ENCODE data around the gene RAPGEF5. TPM values are rescaled to one million over a fixed set of nuclear protein-coding genes. Genes with fewer than 3 reads are reported as not detected.

RAPGEF5 gene
- total RNA-seq, 6 experiments from 2014 or later = 15.5 to 56.4 (median 27.1) TPM

DNA sequence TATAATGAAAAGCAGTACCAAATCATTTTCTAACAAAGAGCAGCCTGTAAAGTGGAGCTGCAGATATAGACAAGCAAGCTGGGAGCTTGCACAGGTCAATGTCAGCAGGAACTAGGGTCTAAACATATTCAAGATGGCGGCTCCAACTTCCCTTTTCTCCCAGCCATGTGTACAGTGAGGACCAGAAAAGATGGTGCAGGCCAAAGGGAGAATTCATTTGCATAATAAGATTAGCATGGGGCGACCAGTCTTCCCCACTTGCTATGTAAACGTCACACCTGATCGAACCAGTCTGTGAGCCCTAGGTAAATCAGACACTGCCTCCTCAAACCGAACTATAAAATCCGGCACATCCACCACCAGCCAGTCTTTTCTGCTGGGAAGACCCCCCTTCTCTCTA, 4.4 kb upstream of the RAPGEF5 start:
- Histone ChIP-seq H3K9me3 (no peaks in the 10 kb centered on the region), H3K4me3 (no peak overlapping the region), H3K27me3 (no peaks in the 10 kb centered on the region), H3K4me1 (peaks cover 0 to 28% (median 4%) of the 10 kb centered on the region in 4 donors), H3K36me3 (no peaks in the 10 kb centered on the region), H3K27ac (no peak overlapping the region)
- WGBS (ENCODE audit: insufficient coverage, low coverage, low lambda C conversion rate, missing lambda C conversion rate) = 56% methylated on average over 2 of the region's 6 CpGs
- ATAC-seq (no peak), DNase-seq (no peak)
- no peak for TF ChIP-seq POLR2A (IDR thresholded peaks at IDR 0.05)
- TF ChIP-seq, protein P1, sequence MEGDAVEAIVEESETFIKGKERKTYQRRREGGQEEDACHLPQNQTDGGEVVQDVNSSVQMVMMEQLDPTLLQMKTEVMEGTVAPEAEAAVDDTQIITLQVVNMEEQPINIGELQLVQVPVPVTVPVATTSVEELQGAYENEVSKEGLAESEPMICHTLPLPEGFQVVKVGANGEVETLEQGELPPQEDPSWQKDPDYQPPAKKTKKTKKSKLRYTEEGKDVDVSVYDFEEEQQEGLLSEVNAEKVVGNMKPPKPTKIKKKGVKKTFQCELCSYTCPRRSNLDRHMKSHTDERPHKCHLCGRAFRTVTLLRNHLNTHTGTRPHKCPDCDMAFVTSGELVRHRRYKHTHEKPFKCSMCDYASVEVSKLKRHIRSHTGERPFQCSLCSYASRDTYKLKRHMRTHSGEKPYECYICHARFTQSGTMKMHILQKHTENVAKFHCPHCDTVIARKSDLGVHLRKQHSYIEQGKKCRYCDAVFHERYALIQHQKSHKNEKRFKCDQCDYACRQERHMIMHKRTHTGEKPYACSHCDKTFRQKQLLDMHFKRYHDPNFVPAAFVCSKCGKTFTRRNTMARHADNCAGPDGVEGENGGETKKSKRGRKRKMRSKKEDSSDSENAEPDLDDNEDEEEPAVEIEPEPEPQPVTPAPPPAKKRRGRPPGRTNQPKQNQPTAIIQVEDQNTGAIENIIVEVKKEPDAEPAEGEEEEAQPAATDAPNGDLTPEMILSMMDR (IDR thresholded peaks at IDR 0.05) = no peak
- intact Hi-C loops (cut with DNase I) = no loop called here

DNA sequence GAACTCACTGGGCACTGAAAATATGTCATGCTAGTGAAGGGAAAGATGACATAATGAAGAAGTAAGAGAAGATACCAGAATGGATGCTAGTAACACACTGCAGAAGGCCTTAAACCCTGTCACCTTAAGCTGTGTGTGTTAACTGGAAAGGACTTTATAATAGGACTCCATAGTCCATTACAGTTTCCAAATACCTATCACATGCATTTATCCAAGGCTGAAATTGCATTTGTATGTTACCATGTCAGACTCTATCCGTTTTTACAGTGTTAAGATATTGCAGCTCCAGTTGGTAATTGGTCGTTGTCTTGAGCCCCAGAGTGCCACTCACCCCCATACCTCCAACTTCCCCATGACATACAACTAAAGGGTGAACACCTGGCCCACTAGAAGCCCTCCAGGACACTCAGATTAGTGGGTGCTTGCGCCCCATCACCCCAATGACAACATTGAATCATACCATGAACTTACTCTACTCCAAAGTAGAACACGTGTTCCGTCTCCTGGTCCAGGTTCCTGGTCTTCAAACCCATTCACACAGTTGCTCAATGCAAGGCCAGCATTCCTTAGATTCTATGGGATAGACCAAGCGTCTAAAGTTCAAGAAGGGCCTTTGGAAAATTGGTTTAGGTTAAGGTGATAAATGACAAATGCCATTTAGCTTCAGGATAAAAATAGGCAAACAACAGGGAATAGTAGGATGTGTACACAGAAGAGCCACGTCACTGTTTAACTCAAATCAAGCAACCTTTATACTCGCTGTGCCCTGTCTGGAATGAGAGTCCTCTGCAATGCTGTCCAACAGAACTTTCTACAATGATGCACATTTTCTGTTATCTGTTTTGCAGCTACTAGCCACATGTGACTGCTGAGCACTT, 2.1 kb upstream of the RAPGEF5 start:
- DNase-seq = peak in 1 of 3 donors; percentile 73
- Histone ChIP-seq H3K4me1 (peaks cover 0 to 28% (median 4%) of the 10 kb centered on the region in 4 donors), H3K36me3 (no peaks in the 10 kb centered on the region), H3K27me3 (no peaks in the 10 kb centered on the region), H3K4me3 (no peak overlapping the region), H3K9me3 (no peaks in the 10 kb centered on the region), H3K27ac (peak overlapping the region; percentile 71 to 90 (median 87))
- TF ChIP-seq, protein P1 (IDR thresholded peaks at IDR 0.05) = no peak
- peak; percentile 18 for TF ChIP-seq POLR2A (IDR thresholded peaks at IDR 0.05)
- WGBS (ENCODE audit: insufficient coverage, low coverage, low lambda C conversion rate, missing lambda C conversion rate) = 36% methylated on average over 7 of the region's 8 CpGs
- peak; percentile 62 to 76 (median 72) for ATAC-seq
- intact Hi-C loops (cut with DNase I) = no loop called here

DNA sequence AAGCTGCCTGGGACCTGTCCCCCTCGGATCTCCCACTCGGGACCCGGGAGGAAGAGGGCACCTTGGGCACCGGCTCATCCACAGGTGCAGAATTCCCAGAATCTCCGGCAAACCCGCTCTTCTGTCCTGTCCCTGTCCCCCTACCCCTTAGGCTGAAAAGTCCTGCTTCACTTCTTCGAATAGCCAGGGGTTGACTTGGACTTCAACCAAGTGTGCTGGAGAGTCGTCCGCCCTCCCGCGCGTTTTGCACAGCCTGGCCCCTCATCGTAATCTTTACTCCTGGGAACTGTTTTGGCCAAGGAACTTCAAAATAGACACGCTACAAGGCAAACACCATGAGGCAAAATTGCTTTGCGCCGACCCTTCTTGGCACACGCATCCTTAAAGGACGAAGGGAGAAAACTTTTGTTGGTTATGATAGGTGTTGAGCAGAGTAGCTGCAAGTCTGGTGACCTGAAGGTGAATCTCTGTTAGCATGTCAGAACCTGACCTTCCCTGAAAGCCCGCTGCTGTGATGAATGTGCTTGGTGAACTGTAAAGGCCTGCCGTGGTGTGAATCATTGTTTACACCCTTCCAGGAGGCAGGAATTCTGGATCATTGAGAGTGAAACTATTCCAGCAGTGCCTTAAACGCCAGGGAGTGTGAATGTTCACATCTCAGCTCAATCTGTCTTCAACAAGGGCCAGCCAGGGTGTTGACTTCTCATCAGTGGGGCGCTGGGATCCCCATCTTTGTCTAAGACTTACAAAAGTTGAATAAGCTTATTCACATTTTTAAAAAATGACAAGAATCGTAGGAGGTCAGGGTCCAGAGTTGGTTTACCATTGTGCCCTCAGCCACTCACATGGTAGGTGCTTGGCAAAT, 589 bp upstream of the RAPGEF5 start:
- peak; percentile 55 for TF ChIP-seq POLR2A (IDR thresholded peaks at IDR 0.05)
- TF ChIP-seq, protein P1 (IDR thresholded peaks at IDR 0.05) = no peak
- H3K4me1 ChIP-seq = peaks cover 0 to 28% (median 4%) of the 10 kb centered on the region in 4 donors
- ATAC-seq (peak; percentile 48 to 73 (median 58)), DNase-seq (peak in 1 of 3 donors; percentile 50)
- no peaks in the 10 kb centered on the region for H3K27me3 ChIP-seq
- WGBS (ENCODE audit: insufficient coverage, low coverage, low lambda C conversion rate, missing lambda C conversion rate) = 21% methylated on average over 15 of the region's 23 CpGs
- no peaks in the 10 kb centered on the region for H3K36me3 ChIP-seq
- intact Hi-C loops (cut with DNase I) = no loop called here
- H3K4me3 ChIP-seq = peak overlapping the region; percentile 25 to 59 (median 27)
- no peaks in the 10 kb centered on the region for H3K9me3 ChIP-seq
- H3K27ac ChIP-seq = peak overlapping the region; percentile 71 to 90 (median 87)

DNA sequence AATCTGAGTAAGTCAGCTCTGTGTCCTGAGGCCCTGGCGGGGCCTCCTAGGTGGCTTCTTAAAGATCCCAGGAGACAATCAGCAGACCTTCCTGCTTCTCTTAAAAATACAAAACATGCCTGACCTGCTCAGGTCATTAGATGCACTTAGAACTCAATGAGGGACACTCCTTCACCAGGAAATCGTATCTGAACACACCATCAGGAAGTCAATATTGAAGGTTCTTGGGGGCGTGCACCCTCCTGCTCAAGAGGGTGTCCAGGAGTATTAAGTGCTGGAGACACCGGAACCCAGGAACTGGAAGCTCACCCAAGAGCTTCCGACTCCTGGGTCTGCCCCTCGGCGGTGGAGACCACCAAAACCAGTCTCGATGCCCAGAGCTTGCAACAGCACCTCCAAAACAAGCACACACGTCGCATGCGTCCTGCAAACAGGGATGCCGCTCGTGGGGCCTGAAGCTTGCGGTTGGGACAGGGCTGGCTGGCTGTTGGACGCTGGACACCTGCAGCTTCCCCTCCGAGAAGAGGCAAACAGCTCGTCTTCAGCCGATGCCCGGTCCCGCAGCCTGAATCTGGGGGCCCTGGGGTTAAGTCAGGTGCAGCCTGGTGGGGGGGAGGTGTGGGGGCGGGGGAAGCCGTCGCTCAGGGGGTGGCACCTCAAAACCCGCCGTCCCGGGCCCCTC, 803 bp downstream of the RAPGEF5 start:
- Histone ChIP-seq H3K4me3 (peak overlapping the region; percentile 44 to 59 (median 53)), H3K36me3 (no peaks in the 10 kb centered on the region), H3K4me1 (peaks cover 0 to 33% (median 4%) of the 10 kb centered on the region in 4 donors), H3K27ac (peak overlapping the region; percentile 66 to 87 (median 77)), H3K27me3 (no peaks in the 10 kb centered on the region), H3K9me3 (no peaks in the 10 kb centered on the region)
- ATAC-seq (peak; percentile 1 to 38 (median 3)), DNase-seq (peak in 1 of 3 donors; percentile 49)
- intact Hi-C loops (cut with DNase I) = no loop called here
- no peak for TF ChIP-seq POLR2A (IDR thresholded peaks at IDR 0.05)
- TF ChIP-seq, protein P1 (IDR thresholded peaks at IDR 0.05) = no peak
- WGBS (ENCODE audit: insufficient coverage, low coverage, low lambda C conversion rate, missing lambda C conversion rate) = 19% methylated on average over 5 of the region's 26 CpGs
